ENCODE data around the gene SNX2.
A peak's percentile ranks its signal among the peaks of the same experiment; 100 is the strongest.
"Not testable (repeated sequence)": the region's sequence is repeated elsewhere in the genome, so short reads cannot be mapped to it uniquely, and the experiment has no call there.

The SNX2 gene

DNA sequence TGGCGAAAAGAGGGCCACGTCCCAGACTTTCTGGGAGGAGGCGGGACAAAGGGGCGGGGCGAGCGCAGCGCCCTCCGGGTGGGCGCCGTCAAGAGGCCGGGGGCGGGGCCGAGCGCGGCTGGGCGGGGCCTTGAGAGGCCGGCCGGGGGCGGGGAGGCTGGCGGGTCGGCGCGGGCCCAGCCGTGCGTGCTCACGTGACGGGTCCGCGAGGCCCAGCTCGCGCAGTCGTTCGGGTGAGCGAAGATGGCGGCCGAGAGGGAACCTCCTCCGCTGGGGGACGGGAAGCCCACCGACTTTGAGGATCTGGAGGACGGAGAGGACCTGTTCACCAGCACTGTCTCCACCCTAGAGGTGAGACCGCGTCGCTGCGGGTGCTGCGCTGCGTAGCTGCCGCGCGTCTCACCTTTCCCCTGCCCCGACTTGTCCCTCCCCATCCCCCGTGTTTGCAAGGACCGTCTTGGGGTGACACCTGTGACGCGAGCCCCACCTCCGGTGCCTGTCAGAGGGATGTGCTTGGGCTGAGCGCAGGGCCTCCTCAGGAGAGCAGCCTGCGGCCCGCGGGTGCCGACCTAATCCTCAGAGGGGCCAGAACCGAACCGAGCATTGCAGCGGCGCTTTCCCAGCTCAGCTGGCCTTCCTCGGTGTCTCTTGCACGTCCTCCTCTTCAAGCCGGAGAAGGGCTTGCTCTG, at the start of gene SNX2:
Gene SNX2, plus strand, starts transcription at position 220 of the 689 bp plus-strand sequence. Its CDS starts 24 bp downstream, at position 244.
- DNase-seq: peak; percentile 95

DNA sequence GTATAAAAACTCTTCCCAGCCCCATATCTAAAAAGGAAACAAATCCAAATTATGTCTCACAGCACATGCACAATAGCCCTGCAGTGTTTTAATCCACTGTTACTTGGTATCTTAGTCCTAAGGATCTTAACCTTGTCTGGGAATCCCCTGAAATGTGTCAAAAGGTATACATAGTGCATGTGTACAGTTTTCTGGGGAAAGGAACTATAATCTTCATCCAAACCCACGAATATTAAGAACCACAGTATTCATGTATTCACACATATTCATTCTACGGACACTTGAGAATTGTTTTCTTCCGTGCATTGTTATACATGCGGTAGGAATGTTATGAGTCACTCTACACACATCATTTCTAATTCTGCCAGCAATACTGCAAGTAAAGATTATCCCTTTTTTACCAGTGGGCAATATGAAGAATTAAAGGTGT, 47.8 kb upstream of the SNX2 start:
- DNase-seq: no peak

DNA sequence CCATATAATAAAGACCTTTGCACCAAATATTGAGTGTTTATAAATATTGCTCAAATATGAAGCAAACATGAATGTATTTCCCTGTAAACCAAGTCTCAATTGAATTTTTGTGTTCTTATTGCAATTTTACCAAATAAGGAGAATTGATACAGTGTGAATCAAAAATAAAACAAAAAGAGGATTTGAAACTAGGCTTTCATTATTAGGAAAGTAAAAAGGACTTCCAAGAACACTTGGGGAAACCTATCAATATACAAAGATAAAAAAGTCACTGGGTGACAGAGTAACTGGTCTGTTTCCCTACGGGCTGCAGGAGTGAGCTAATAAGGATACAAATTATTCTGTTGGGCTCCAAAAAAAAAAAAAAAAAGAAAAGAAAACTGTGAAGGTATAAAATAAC, 44.8 kb upstream of the SNX2 start:
- DNase-seq: no peak

GRCh38 chr5:122730456-122730855, 44.4 kb upstream of the SNX2 start:
- DNase-seq: no peak

DNA sequence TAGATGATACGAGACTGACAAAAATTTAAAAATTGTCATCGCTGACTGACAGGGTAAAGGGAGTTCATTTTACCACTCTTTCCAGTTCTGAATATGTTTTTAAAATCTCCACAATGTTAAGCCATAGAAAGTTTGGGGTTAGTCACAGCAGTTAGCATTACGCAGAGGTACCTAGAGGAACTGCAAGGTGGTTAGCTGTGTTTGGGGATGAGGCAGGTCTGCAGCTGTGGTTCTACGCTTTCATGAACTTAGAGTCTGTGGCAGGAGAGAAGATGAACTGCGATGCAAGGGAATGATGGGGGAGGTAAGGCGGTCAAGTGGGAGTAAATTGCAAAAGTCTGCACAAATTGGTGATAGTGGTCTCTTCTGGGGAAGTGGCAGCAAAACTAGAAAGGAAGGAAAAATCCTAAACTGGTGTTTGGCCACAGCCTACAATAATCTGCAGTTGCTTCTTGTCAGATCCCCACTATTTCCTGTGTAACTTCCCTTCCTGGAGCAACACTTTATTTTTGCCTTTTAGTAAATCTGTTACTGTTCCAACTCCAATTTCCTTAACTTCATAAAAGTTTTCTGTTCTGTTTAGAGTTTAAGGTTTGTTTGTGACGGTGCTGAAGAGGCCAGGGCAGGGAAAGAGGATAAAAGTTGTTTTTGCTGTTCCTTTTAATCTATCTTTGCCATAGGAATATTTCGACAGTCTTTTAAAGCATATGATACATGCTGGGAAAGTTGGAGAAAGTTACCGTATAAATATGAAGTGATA, 38.6 kb upstream of the SNX2 start:
- peak; percentile 15 for DNase-seq

DNA sequence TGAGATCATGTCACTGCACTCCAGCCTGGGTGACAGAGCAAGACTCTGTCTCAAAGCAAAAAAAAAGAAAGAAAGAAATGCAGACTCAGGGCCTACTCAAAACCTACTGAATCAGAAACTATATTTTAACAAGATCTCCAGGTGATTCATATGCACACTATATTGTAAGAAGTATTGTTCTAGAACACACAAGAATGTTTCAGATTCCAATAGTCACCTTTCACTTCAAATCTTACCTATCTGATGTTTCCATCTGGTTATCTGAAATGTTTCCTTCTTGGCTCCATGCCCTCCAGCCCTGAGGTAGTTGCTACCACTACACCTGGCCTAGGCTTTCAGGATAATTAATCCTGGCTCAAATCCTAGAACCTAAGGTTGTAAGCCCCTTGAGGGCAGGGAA, 36.8 kb upstream of the SNX2 start:
- DNase-seq: no peak

- no peak for DNase-seq
Measured at GRCh38 chr5:122741681-122742080, 33.2 kb upstream of the SNX2 start.

- no peak for DNase-seq
Measured at GRCh38 chr5:122743261-122743660, 31.6 kb upstream of the SNX2 start.

- no peak for DNase-seq
Measured at GRCh38 chr5:122745597-122745996, 29.3 kb upstream of the SNX2 start.

GRCh38 chr5:122749886-122750285, 25.0 kb upstream of the SNX2 start:
- no peak for DNase-seq

GRCh38 chr5:122751293-122751782, 23.5 kb upstream of the SNX2 start:
- DNase-seq: peak; percentile 27

DNA sequence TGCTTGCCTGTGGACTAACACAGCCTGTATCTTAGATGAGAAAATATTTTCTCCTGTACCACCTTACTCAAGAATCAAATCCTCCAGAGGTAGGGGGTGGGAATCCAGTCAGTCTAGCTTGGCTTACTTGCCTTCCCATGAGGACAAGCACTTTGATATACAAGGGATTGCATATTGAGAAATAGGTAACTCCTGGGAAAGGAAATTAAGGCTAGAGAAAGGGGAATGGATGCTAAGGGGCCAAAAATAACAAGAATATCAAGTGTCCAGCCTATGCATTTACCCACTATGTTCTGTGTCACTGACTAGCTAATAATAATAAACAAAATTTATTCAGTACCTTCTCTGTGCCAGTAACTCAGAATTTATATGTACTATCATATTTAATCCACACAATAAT, 21.4 kb upstream of the SNX2 start:
- DNase-seq: no peak

GRCh38 chr5:122755783-122756182, 19.1 kb upstream of the SNX2 start:
- no peak for DNase-seq

- no peak for DNase-seq
Measured at GRCh38 chr5:122756264-122756911, 18.5 kb upstream of the SNX2 start.

GRCh38 chr5:122757285-122757684, 17.6 kb upstream of the SNX2 start:
- DNase-seq: no peak

- DNase-seq: no peak
Measured at GRCh38 chr5:122759241-122760070, 15.4 kb upstream of the SNX2 start.

DNA sequence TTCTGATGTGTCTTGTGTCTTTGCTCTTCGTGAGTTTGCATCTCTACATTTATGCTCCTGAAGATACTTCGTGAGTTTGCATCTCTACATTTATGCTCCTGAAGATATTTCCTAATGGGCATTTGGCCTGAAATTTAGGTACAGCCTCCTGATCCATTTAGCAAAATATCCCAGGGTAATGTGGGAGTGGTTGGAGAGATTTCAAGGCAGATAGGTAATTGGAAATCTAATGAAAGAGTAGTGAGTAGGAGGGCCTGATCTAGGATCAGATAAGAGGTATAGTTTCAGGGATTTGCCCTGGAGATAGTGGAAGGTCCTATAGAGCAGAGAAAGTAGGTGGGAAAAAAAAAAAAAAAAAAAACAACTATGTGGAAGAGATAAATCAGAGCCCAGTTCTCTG, 14.6 kb upstream of the SNX2 start:
- DNase-seq: no peak

GRCh38 chr5:122761115-122761514, 13.8 kb upstream of the SNX2 start:
- no peak for DNase-seq

GRCh38 chr5:122761896-122762295, 13.0 kb upstream of the SNX2 start:
- DNase-seq: not testable (repeated sequence)

DNA sequence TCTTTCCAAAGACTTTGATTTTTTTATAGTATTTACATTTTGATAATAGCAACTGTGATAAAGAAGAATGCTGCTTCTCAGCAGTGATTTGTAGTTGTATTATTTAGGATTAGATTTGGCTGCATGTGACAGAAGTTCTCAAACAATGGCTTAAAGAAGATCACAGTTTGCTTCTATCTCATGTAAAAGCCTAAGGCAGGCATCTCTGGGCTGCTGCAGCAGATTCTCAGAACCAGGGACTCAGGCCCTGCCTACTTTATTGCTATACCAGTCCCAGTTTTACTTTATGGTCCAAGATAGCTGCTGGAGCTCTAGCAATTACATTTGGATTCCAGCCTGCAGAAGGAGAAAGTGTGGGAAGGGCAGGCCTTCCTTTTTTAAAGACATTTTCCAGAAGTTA, 8.8 kb upstream of the SNX2 start:
- no peak for DNase-seq

- no peak for DNase-seq
Measured at GRCh38 chr5:122770477-122770876, 4.4 kb upstream of the SNX2 start.

DNA sequence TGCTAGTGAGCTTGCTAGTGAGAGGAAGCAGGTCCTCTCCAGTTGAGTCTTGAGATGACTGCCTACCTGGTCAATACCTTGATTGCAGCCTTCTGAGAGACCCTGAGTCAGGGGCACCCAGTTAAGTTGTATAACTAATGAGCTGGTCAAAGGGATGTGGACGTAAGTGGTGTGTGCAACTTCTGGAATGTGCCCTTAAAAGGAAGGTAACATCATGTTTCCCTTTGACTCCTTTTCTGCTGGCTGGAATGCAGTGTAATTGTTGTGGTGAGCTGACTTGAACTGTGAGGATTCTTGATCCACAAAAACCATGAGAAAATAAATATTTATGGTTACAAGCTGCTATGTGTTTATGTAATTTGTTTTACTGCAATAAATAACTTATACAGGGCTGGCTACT, 2.4 kb upstream of the SNX2 start:
- DNase-seq: no peak

GRCh38 chr5:122773619-122774018, 1.3 kb upstream of the SNX2 start:
- DNase-seq: no peak
